Pons (tissue), 1 donor: ENCODE measurements around the gene U2AF1L4.
"Not testable (repeated sequence)": the region's sequence is repeated elsewhere in the genome, so short reads cannot be mapped to it uniquely, and the experiment has no call there.

Experiments
- DNase-seq: peaks from one replicate; pipeline ENCODE4 v3.0.0-alpha.2; 2016; ENCODE audit warnings: low spot score

The U2AF1L4 gene

DNA sequence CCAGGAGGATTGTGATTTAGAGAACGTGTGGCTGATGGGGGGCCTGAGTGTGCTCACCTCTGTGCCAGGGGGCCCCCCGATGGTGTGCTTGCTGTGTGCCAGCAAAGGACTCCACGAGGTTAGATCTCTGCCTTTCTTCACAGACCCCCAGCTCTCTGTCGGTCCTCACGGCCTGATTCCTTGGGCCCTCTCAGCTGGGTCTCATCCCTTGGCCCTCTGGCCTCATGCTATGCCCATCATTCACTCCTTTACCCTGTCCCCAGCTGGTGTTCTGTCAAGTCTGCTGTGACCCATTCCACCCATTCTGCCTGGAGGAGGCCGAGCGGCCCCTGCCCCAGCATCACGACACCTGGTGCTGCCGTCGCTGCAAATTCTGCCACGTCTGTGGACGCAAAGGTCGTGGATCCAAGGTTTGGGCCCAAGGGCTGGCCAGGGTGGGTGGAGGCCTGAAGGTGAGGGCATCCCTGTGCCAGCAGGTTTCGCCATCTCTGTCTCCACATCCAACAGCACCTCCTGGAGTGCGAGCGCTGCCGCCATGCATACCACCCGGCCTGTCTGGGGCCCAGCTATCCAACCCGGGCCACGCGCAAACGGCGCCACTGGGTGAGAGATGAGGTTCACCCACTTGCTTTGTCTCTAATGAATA lies 19.9 kb downstream of the U2AF1L4 start:
- no peak for DNase-seq

DNA sequence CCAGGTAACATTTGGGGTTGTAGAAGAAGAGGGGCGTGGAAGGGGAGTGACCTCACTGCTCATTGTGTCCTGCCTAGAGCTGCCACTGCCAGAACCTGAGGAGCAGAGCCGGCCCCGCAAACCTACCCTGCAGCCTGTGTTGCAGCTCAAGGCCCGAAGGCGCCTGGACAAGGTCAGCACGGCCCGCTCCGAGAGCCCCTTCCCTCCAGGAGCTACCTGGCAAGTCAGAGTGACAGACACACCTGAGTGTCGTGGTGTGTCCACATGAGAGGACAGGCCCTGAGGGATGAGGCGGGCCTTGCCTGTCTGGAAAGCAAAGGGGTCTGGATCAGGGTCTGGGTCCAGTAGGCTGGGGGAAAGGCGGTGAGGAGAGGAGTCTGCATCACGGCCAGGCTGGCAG lies 20.7 kb downstream of the U2AF1L4 start:
- no peak for DNase-seq

DNA sequence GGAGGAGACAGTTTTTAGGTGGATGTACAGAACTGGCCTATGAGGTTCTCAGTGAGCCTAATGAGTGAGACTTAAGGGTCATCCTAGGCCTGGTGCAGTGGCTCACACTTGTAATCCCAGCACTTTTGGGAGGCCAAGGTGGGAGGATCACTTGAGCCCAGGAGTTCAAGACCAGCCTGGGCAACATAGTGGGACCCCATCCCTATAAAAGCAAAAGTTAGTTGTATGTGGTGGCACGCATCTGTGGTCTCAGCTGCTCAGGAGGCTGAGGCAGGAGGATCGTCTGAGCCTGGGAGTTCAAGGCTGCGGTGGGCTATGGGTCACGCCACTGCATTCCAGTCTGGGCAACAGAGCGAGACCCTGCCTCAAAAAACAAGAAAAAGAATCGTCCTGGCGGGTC lies 21.1 kb downstream of the U2AF1L4 start:
- not testable (repeated sequence) for DNase-seq

DNA sequence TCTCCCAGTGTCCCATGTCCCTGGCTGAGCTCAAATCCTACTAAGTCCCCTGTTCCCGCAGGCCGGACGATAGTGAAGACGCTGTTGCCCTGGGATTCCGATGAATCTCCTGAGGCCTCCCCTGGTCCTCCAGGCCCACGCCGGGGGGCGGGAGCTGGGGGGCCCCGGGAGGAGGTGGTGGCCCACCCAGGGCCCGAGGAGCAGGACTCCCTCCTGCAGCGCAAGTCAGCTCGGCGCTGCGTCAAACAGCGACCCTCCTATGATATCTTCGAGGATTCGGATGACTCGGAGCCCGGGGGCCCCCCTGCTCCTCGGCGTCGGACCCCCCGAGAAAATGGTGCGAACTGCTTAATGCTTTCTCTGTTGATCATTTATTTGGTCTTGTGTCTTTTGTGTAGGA lies 21.5 kb downstream of the U2AF1L4 start:
- no peak for DNase-seq

DNA sequence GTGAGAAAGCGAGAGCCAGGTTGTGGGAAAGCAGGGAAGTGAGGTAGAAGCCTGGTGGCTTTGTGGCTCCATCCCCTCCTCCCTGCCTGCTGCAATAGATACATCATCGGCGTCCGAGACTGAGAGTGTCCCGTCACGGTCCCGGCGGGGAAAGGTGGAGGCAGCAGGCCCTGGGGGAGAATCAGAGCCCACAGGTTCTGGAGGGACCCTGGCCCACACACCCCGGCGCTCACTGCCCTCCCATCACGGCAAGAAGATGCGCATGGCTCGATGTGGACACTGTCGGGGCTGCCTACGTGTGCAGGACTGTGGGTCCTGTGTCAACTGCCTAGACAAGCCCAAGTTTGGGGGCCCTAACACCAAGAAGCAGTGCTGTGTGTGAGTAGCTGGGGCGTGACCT lies 22.3 kb downstream of the U2AF1L4 start:
- no peak for DNase-seq

DNA sequence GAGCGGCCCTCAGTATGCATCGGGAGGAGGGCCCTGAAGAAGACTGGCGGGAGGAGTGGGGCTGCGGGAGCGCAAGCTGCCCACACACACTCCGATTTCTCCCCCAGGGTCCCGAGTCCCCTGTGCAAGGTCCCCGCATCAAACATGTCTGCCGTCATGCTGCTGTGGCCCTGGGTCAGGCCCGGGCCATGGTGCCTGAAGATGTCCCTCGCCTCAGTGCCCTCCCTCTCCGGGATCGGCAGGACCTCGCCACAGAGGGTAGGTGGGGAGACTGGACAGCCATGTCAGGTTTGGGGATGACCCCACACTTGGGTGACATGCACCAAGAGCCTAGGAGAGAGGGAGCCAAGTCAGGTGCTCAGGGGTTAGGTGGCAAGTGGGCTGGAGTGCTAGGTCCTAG lies 22.8 kb downstream of the U2AF1L4 start:
- no peak for DNase-seq

DNA sequence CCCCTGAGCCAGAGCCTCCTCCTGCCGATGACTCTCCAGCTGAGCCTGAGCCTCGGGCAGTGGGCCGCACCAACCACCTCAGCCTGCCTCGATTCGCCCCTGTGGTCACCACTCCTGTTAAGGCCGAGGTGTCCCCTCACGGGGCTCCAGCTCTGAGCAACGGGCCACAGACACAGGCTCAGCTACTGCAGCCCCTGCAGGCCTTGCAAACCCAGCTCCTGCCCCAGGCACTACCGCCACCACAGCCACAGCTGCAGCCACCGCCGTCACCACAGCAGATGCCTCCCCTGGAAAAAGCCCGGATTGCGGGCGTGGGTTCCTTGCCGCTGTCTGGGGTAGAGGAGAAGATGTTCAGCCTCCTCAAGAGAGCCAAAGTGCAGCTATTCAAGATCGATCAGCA lies 23.8 kb downstream of the U2AF1L4 start:
- DNase-seq = no peak

DNA sequence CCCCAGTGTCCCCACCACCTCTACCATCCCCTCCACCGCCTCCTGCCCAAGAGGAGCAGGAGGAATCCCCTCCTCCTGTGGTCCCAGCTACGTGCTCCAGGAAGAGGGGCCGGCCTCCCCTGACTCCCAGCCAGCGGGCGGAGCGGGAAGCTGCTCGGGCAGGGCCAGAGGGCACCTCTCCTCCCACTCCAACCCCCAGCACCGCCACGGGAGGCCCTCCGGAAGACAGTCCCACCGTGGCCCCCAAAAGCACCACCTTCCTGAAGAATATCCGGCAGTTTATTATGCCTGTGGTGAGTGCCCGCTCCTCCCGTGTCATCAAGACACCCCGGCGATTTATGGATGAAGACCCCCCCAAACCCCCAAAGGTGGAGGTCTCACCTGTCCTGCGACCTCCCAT lies 24.6 kb downstream of the U2AF1L4 start:
- no peak for DNase-seq

DNA sequence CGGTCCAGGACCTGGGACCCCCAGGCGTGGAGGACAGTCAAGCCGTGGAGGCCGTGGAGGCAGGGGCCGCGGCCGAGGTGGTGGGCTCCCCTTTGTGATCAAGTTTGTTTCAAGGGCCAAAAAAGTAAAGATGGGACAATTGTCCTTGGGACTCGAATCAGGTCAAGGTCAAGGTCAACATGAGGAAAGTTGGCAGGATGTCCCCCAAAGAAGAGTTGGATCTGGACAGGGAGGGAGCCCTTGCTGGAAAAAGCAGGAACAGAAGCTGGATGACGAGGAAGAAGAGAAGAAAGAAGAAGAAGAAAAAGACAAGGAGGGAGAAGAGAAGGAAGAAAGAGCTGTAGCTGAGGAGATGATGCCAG lies 25.1 kb downstream of the U2AF1L4 start:
- DNase-seq = no peak

DNA sequence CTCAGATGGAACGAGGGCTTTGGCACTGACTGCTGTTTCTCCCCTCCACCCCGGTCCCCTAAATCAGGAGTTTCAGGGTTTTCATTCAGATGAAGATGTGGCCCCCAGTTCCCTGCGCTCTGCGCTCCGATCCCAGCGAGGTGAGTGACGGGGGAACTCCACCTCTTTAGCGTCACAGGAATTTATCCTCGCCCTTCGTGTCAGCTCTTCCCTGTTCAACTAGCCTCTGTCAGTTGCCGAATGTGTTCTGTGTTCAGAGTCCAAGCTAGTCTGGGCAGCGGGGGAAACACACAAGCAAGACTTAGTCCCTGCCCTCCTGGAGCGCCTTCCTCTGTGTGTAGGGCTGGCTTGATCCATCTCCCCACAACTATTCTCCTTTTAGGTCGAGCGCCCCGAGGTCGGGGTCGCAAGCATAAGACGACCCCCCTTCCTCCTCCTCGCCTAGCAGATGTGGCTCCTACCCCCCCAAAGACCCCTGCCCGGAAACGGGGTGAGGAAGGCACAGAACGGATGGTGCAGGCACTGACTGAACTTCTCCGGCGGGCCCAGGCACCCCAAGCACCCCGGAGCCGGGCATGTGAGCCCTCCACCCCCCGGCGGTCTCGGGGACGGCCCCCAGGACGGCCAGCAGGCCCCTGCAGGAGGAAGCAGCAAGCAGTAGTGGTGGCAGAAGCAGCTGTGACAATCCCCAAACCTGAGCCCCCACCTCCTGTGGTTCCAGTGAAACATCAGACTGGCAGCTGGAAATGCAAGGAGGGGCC lies 25.6 kb downstream of the U2AF1L4 start:
- no peak for DNase-seq

DNA sequence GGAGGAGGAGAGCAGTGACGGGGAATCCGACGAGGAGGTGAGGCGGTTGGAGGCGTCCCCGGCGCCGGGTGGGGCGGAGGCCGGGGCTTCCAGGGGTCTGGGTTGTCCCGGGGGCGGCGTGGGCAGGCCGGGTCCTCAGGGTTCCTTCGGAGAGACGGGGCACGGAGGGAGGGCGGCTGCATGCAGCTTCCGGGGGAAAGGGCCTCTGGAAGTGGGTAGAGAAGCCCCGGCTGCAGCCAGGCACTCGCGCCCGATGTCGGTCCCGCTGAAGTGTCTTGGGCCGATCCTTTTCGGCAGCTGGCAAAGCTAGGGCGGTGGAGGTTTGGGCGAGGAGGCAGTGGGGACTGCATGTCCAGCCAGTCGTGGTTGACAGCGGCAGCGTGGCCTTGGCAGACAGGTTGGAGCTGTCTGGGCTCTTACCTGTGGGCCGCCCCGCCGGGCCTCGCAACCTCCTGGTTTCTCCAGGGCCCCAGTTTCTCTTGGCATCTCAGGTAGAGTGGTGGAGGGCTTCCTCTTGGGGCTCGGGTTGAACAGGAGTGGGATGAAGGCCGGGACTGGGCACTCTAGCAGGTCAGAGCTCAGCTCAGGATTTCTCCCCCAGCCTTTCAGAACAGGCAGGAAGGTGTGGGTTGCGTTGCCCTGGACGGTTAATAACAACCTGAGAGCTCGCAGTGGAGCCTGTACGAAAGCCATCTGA lies 26.7 kb downstream of the U2AF1L4 start:
- no peak for DNase-seq

DNA sequence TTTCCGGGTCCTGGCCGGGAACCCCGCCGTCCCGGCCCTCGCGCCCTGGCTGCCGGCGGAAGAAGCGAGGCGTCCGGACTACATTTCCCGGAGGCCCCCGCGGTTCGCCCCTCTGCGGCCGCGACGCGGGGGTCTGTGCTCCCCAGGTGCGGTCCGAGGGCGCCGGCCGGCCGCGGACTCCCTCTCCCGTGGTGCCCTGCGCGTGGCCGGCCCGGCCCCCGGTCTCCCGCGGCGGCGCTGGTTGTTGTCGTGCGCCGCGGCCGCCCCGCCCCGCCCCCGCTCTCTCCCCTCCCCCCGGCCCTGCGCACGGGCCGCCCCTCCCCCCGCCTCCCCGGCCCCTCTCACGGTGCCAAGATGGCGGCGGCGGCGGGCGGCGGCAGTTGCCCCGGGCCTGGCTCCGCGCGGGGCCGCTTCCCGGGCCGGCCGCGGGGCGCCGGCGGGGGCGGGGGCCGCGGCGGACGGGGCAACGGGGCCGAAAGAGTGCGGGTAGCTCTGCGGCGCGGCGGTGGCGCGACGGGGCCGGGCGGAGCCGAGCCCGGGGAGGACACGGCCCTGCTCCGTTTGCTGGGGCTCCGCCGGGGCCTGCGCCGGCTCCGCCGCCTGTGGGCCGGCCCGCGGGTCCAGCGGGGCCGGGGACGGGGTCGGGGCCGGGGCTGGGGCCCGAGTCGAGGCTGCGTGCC lies 27.4 kb downstream of the U2AF1L4 start, which contains the start of gene KMT2B:
KMT2B (plus strand) TSS at position 339 of the 680 bp plus-strand sequence; CDS start at position 355, 16 bp downstream.
- no peak for DNase-seq

DNA sequence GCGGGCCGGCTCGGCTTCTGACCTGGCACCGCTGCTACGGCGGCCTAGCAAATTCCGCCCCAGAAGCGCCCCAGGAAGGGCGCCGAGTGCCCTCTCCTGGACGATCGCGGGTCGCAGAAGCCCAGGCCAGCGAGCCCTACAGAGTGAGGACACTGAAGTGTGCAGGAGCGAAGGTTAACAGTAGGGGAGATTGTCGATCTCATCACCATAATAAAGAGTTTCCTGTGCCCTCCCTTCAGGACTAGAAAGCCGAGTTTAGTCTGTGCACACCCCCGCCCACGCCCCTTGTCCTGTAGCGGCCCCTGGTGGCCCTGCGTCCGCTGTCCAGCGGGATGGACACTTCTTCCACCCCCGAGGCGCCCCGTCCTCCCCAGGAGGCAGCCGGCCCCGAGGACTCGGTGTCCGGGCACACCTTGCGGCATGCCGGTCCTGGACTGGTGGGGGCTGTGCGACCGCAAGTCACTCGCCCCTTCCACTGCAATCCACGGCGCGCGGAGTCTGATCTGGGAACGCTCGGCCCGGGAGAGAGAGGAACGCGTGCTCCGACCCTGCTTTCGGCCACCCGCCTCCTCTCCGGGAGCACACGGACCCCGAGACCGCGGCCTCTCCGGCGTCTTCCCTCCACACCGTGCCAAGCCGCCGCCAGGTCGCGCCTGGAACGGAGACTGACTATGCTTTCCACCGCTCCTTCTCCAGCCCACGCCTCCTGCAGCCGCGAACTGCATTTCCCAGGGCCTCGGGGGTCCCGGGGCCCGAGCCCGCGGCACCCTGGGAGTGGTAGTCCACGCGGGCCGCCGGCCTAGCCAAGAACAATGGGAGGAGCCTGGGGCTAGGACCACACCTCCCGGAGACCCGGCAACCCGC lies 28.2 kb downstream of the U2AF1L4 start:
- DNase-seq = peak; percentile 94

DNA sequence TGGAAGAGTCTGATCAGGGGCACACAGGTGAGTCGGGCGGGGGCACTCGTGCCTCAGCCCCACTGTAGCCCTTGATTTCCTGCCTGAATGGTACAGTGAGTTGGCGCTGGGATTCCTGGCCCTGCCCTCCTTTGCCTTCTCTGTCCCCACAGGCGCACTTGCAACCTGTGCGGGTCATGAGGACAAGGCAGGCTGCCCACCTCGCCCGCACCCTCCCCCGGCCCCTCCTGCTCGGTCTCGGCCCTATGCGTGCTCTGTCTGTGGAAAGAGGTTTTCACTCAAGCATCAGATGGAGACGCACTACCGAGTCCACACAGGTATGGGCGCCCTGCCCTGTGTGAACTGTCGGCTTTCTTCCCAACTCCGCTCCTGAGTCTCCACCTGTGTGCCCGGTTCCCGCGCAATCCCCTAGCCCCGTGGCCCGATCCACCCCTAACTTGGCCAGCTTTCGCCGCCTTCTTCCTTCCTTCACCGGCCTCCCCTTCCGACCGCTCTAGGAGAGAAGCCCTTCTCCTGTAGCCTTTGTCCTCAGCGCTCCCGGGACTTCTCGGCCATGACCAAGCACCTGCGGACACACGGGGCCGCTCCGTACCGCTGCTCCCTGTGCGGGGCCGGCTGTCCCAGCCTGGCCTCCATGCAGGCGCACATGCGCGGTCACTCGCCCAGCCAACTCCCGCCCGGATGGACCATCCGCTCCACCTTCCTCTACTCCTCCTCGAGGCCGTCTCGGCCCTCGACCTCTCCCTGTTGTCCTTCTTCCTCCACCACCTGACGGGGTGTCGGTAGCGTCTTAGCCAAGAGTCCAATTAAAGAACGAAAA lies 29.0 kb downstream of the U2AF1L4 start:
- no peak for DNase-seq

DNA sequence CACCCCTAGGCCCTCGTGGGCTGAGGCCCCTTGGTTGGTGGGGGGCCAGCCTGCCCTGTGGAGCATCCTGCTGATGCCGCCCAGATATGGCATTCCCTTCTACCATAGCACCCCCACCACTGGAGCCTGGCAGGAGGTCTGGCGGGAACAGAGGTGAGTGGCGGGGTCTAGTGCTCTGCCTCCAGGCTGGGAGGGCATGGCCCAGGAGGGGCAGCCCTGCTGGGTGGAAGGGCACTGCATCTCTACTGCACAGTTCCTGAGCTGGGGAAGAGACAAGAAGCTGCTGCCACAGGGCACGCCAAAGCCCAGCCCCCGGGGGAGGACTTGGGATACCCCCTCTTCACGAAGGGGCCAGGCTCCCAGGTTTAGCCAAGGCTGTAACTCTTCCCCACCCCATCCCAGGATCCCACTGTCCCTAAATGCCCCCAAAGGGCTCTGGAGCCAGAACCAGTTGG lies 29.8 kb downstream of the U2AF1L4 start:
- DNase-seq = no peak

DNA sequence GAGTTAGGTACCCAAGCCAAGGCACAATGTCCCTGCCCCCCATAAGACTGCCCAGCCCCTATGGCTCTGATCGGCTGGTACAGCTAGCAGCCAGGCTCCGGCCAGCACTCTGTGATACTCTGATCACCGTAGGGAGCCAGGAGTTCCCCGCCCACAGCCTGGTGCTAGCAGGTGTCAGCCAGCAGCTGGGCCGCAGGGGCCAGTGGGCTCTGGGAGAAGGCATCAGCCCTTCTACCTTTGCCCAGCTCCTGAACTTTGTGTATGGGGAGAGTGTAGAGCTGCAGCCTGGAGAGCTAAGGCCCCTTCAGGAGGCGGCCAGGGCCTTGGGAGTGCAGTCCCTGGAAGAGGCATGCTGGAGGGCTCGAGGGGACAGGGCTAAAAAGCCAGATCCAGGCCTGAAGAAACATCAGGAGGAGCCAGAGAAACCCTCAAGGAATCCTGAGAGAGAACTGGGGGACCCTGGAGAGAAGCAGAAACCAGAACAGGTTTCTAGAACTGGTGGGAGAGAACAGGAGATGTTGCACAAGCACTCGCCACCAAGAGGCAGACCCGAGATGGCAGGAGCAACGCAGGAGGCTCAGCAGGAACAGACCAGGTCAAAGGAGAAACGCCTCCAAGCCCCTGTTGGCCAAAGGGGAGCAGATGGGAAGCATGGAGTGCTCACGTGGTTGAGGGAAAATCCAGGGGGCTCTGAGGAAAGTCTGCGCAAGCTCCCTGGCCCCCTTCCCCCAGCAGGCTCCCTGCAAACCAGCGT lies 30.4 kb downstream of the U2AF1L4 start:
- no peak for DNase-seq

DNA sequence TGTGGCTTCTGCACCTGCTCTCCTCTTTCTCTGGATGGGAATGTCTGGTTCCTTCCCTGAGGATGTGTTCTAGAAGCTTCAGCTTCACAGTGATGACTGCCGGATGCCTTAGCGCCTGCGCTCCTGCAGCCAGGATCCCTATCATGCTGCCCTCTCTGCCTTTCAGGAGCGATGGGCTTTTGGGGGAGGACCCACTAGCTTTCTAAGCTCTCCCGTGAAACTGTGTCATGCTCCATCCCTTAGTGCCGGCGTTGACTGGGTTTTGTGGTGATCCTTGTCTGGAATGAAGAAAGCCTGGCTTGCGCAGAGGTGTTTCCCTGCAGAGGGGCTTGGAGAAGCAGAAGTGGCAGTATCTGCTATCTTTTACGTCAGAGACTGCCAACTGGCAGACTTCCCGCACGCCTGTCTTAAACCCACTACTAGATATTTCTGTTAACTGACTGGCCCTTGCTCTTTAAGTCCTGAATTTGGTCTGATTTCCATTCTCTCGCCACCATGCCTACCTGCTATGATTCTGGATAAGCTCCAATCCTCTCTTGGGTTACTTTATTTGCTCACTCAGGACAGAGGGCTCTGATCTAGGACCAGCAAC lies 31.2 kb downstream of the U2AF1L4 start:
- DNase-seq = no peak

DNA sequence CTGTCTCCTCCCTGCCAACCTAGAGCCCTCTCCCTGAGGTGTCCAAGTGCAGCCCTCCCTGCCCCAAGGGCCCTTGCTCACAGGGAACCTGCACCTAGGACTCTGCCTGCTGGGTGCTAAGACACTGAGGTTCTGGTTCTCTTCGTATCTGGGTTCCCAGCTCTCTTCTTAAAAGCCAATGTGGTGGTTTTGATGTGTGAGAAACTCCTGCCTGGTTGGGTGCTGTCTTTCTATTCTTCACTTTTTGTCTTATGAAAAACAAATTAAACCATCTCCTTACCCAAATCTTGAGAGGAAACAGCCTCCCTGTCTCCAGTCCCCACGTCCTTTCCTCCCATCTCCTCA lies 31.7 kb downstream of the U2AF1L4 start:
- DNase-seq = no peak
